ENCODE data around the gene WWOX. TPM values are rescaled to one million over a fixed set of nuclear protein-coding genes. Genes with fewer than 3 reads are reported as not detected.

WWOX gene
- total RNA-seq, 1 donor from 2014 or later = 15.8 TPM

DNA sequence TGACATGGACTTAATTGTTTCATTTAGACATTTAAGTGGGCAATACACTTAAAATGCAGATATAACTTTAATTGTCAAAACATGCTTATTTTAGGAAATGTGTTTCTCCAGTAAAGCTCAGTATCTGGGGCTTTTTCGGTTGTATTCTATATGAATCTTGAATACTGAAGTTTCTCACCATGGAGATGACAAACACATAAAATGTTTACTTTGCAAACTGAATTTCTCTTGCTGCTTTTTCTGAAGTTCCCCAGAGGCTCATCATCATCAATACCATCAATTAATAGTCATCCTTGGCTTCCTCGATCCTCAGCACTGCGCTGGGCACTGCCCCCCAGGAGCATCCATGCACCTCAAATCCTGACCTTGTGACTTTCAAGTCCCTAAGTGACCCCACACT, 227.3 kb downstream of the WWOX start:
- DNase-seq (ENCODE audit: low spot score) = no peak

DNA sequence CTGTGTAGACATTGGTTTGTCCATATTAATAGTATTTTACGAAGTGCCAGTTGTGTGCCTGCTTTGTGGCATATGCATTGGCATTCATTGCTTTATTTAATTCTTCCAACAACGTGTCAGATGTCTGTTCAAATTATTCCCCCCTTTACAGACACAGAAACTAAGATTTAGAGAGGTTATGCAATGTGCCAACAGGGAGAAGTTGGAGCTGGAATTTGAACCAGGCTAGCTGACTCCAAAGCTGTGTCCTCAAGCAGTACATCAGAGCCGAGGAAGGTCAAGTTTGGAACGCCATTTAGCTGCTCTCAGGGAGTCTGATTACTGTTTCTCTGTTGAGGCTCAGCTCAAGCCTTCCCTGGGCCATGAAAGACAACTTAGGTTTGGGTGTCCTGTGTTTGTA, 232.3 kb downstream of the WWOX start:
- no peak for DNase-seq (ENCODE audit: low spot score)

DNA sequence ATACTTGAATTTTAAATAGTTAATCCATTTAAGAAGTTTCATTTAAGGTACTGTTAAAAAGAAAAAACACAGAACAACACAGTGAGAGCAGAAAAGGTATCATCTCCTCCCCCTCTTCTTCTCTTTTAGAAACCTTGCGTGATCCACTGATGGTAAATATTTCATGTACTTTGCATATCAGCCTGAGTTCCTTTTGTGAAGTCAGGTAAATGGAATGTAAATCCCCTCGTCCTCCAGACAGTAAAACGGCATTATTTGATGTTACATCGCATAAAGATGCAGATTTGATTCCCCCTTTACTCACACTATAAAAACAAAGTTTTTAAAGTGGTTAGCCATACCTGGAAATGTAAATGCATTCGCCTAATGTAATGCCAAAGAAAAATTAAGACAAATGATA, 234.4 kb downstream of the WWOX start:
- no peak for DNase-seq (ENCODE audit: low spot score)

DNA sequence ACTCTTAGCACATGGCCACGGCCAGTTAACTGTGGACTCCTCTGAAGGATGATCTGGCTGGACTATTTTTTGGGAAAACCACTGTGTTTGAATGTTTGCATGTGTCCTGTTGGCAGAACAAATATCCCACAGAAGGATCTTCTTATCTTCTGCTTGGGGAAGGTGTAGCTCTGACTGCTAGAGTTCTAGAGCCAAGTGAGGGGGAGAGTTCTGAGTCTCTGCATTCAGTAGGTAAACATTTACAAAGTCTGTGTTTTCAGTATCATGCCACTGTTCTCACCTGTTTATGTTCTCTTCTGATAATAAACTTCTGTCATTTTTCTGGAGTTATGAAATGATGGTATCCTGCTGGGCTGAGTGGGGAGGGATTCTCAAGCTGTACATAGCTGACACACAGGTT, 241.1 kb downstream of the WWOX start:
- no peak for DNase-seq (ENCODE audit: low spot score)

DNA sequence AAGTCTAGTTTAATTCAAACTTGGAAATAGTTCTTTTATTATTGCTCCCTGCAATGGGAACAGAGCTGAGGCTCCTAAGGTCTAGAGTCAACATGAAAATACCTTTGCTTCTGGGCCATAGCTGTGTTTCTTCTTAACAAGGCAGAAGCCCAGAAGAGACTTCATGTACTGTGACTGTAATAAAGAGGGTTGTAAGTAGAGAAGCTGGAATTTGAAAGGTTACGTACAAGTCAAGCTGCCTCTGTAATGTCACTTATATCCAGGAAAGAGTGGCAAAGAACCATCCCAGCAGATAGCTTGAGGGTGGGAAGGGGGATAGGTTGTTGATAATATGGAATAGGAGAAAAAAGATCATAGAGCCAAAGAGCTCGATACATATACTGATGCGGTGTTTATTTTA, 248.6 kb downstream of the WWOX start:
- no peak for DNase-seq (ENCODE audit: low spot score)

- DNase-seq (ENCODE audit: low spot score) = no peak
Observed at GRCh38 chr16:78348886-78349285, 249.4 kb downstream of the WWOX start.

DNA sequence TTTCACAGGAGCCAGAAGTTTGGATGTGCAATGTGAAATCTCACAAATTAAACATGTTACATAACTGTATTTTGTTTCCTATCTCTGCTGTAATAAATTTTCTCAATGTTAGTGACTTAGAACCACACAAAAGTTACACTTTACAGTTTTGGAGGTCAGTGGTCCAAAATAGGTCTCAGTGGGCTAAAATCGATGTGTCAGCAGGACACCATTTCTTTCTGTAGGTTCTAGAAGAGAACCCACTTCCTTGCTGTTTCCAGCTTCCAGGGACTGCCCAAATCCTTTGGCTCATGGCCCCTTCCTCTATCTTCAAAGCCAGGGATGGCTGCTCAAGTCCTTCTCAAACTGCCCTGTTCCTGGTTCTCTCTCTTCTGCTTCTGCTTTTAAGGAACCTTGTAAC, 252.7 kb downstream of the WWOX start:
- DNase-seq (ENCODE audit: low spot score) = no peak

DNA sequence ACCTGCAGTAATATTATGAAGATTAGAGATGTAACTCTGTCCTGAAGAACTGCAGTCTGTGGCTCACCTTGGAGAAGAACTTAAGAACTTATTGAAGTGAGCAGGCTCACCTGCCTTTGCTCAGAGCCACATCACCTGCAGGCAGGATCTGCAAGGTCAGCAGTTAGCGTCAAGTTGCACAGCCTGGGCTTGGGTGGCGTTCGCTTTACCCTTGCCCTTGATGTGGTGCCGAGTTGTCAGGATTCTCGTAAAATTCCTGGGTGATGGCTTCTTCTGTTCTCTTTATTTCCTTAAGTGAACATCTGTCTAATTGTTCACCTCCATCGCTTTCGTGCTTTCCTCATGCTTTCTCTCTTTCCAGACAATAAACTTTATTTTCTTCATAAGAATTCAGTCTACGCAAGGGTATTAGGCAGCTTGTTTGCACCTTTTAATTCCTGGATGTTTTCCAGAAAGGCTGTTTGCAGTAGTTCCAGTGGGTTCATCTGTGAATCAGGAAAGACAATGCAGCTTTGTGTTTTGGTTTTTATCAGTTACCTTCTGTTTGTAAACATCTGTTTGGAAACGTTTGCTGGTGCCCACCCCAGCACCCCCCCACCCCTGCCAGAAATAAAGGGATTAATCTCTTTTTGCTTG, 254.3 kb downstream of the WWOX start:
- no peak for DNase-seq (ENCODE audit: low spot score)

DNA sequence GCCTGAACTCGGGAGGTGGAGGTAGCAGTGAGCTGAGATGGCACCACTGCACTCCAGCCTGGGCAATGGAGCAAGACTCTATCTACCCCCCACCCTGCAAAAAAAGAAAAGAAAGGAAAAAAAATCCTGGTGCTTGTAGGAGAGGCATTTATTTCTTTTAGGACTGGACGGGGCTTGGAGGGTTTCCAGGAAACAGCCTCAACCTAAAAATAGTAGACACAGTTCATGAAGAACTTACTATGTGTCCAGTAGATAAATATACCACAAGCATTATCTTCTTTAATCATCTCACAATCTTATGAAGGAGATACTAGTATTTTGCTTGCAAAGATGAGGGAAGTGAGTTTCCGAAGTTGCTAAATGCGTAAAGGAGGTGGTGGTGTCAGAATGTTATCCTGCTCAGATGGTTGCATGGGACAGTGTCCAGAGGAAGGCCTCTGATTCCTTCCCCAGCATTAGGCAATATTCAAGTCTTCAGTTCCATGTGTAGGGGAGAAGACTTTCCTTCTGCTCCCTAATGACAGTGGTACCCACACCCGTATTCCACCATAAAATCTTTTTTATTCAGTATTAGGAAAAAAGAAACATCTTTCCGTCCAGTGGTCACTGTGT, 263.2 kb downstream of the WWOX start:
- DNase-seq (ENCODE audit: low spot score) = no peak

- no peak for DNase-seq (ENCODE audit: low spot score)
Observed at GRCh38 chr16:78363843-78364555, 264.5 kb downstream of the WWOX start.

- DNase-seq (ENCODE audit: low spot score) = no peak
Observed at GRCh38 chr16:78364556-78364880, 265.1 kb downstream of the WWOX start.

DNA sequence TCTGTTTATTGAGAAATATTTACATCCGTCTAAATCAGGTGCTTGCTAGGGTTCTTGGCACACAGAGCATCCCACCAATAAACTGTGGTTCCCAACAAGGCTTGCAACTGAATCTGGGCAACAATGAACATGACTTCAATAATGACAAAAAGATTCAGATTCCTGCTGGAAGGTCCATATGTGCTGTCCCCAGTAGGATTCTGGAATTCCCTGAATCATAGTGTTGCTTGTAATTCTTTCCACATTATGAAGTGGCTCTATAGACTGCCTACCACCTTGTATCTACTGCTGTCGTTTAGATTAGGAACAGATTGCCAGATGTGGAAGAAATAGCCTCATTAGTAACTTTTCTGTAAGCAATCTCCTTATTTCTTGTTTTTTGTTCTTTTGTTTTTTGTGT, 265.9 kb downstream of the WWOX start:
- no peak for DNase-seq (ENCODE audit: low spot score)

DNA sequence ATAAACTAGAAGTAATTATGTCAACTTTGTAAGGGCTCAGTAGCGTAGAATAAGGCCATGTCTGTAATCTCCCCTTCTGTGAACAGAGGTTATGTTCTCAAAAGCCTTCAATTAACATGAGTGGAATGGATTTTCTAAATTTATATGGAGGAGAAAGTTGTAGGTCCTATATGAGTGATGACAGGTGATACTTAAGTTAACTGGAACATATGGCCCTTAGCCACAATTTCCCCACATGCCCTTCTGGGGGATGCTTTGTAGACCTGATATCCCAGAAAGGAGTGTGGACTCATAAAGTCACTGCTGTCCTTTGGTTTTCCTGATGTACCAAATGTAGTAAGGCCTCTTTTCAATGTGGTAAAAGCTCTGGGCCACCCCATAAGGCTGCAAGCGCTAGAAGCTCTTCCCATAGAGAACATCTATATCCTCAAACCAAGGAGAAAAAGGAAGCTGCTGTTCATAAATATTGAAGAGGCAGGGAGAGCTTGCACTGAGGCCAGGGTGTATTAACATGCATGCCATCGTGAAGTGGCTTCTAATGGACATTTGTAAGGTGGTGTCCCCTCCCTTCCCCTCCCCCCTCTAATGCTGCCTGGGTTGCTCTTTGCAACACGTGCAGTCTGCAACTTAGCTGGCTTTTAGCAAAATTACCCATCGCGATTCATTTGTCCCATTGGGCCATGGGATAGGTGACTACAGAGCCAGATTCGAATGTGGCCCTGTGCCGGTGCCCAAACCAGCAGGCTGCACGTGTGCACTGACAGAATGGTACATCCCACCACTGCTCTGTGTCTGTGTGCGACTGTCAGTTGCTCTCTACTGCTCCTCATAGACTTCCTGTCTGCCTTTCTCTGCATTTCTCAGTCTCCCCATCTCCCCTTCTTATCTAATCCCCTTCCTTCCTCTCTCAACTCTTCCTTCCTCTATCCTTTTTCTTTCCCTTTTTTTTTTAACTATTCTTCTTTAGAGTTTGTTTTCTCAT, 269.0 kb downstream of the WWOX start:
- DNase-seq (ENCODE audit: low spot score) = no peak

DNA sequence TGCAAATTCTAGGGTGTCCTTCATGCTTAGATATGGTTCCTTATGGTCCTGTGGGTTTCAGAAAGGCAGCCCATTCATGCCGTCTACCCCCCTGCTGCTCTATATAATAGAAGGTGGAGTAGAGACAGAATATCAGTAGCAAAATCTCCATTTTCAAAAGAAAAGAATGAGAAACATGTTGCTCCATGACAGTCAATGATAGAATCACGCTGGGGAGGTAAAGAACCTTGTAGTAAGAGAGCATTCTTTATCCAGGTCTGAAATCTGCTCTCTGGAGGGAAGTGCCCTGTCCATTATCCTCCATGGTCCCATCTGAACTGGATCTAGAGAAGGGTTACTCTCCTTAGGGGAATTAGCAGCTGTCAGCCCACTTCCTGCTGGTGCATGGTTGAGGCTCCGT, 272.8 kb downstream of the WWOX start:
- no peak for DNase-seq (ENCODE audit: low spot score)

DNA sequence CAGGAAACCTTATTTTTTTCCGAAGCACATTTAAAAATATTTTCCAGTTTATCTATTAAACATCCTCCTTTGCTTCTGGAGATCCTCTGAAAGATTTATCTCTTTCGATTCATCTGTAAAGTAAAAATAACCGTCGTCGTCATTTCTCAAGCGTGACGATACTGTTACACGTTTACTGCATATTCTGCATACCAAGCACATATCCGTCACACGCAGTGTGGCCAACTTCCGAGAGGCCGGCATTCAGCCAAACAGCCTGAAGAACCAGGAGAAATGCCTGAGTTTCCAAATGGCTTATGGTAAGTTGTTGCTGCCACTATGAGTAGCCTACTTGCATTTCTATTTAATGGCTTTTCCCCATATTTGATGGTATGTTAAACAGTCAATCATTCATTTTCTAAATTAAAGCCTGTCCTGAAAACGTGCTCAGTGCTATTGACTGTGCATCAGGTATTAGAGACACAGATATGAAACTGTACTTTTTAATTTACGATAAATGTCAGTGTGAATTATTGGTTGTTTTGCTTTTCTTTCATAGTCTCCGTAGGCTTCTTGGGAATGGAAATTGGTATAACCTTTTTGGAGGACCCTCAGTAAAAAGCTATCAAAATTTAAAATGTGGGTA, 275.7 kb downstream of the WWOX start:
- DNase-seq (ENCODE audit: low spot score) = no peak

GRCh38 chr16:78376452-78376851, 277.0 kb downstream of the WWOX start:
- DNase-seq (ENCODE audit: low spot score) = no peak

DNA sequence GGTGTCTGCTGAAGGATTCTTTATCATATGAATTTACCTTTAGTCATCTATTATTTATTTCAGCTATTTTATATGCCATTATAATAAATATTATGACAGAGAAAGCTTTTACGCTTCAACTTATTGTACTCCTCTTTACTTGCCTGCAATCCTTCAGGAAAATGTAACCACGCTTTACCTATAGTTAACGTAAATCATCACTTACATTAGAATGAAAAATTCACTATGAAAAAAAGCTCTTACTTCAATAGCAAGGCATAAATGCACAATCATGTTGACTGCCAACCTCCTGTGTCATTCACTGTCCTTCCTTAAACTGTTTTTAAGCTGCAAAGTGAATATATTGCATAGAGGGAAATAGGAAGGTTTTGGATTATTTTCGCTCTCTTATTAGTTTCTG, 277.9 kb downstream of the WWOX start:
- DNase-seq (ENCODE audit: low spot score) = no peak

GRCh38 chr16:78381060-78381459, 281.6 kb downstream of the WWOX start:
- no peak for DNase-seq (ENCODE audit: low spot score)

- no peak for DNase-seq (ENCODE audit: low spot score)
Observed at GRCh38 chr16:78383118-78383517, 283.7 kb downstream of the WWOX start.

DNA sequence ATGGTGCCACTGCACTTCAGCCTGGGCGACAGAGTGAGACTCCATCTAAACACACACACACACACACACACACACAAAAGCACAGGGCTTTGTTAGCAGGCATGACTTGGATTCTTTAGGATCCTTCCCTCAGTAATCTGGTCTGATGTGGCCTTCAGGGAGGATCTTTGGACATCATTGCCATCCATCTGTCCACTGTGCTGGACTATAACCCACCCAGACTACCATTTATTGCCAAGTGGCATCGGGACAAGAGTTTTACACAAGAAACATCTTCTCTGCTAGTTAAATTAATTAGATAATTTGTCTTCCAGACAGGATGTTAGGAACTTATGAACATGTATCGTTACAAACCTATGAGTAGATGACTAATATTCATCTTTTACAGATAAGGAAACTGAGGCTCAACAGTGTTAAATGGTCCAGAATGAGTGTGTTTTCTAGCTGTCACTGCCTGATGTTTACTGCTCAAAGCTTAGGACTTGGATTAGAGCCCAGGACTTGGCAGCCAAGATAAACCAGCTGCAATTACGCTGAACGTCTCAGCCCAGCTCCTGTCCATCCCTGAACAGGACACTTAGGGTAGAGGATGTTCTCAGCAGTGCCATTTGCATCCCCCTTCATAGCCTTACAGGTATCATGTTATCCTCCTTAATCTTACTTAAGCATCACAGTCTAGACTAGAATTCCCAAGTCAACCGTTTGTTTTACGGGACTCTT, 285.8 kb downstream of the WWOX start:
- DNase-seq (ENCODE audit: low spot score) = no peak

All from mesenteric fat pad (tissue), 1 donor.